Keratinocyte (primary cell): ENCODE measurements around the gene GRAMD1B. TPM values are rescaled to one million over a fixed set of nuclear protein-coding genes. Genes with fewer than 3 reads are reported as not detected.

Experiments used
- DNase-seq: peaks from one replicate; pipeline ENCODE4 v3.0.0-alpha.2; 2011; ENCODE audit warnings: low read depth, missing footprints, low spot score
- FAIRE-seq: peaks from 2 replicates; lab custom pipeline; 2011; peaks lifted over from hg19 to GRCh38; lab: Jason Lieb, UNC
- H2AFZ ChIP-seq: 2 replicates; pipeline ENCODE4 v1.6.0; 2012; ENCODE audit warnings: low read length, control low read depth, inconsistent platforms; ENCODE audit not compliant: control insufficient read depth
- H3K27ac ChIP-seq: 2 replicates; pipeline ENCODE4 v1.5.1; 2011; ENCODE audit warnings: low read length; ENCODE audit not compliant: control insufficient read depth, insufficient read depth
- H3K27me3 ChIP-seq: 3 replicates; pipeline ENCODE4 v1.6.0; 2011; ENCODE audit warnings: low read length; ENCODE audit not compliant: control insufficient read depth, insufficient read depth; ENCODE audit errors: extremely low read depth
- H3K36me3 ChIP-seq, 2 experiments: 2 replicates in 1 of 2; 3 replicates in 1 of 2; pipeline ENCODE4 v1.5.1; 2011; ENCODE audit warnings: low read length in 2 of 2, mild to moderate bottlenecking in 1 of 2; ENCODE audit not compliant: control insufficient read depth in 2 of 2, insufficient read depth in 2 of 2; ENCODE audit errors: extremely low read depth in 1 of 2
- H3K4me1 ChIP-seq: 3 replicates; pipeline ENCODE4 v1.5.1; 2011; ENCODE audit warnings: low read length; ENCODE audit not compliant: control insufficient read depth, insufficient read depth; ENCODE audit errors: extremely low read depth
- H3K4me2 ChIP-seq: 3 replicates; pipeline ENCODE4 v1.6.0; 2011; ENCODE audit warnings: low read depth, low read length; ENCODE audit not compliant: control insufficient read depth, insufficient read depth; ENCODE audit errors: extremely low read depth
- H3K4me3 ChIP-seq, 3 experiments: fragments of 200-600 bp in 1 of 3; sonication (generic) in 1 of 3; 2 replicates in 2 of 3; 3 replicates in 1 of 3; pipeline ENCODE4 v1.5.1; 2011 to 2016; ENCODE audit warnings: low read length in 3 of 3, mild to moderate bottlenecking in 3 of 3, control low read depth in 2 of 3, inconsistent platforms in 1 of 3, low read depth in 1 of 3, mixed read lengths in 1 of 3, mixed run types in 1 of 3, moderate library complexity in 1 of 3; ENCODE audit not compliant: control insufficient read depth in 2 of 3, insufficient read depth in 2 of 3; ENCODE audit errors: extremely low read depth in 1 of 3
- H3K79me2 ChIP-seq: 2 replicates; pipeline ENCODE4 v1.6.0; 2012; ENCODE audit warnings: low read length; ENCODE audit not compliant: control insufficient read depth, insufficient read depth
- H3K9ac ChIP-seq: 3 replicates; pipeline ENCODE4 v1.6.0; 2011; ENCODE audit warnings: low read length; ENCODE audit not compliant: control insufficient read depth, insufficient read depth; ENCODE audit errors: extremely low read depth
- H3K9me1 ChIP-seq: 3 replicates; pipeline ENCODE4 v1.6.0; 2011; ENCODE audit warnings: low read length; ENCODE audit not compliant: control insufficient read depth, insufficient read depth; ENCODE audit errors: extremely low read depth
- H3K9me3 ChIP-seq: 2 replicates; pipeline ENCODE4 v1.5.1; 2012; ENCODE audit warnings: low read depth, low read length; ENCODE audit not compliant: control insufficient read depth
- H4K20me1 ChIP-seq: 3 replicates; pipeline ENCODE4 v1.6.0; 2011; ENCODE audit warnings: low read length; ENCODE audit not compliant: control insufficient read depth, insufficient read depth; ENCODE audit errors: extremely low read depth
- EZH2 ChIP-seq: IDR thresholded peaks from one replicate; pipeline ENCODE4 v1.6.1; 2012; ENCODE audit warnings: inconsistent platforms, mild to moderate bottlenecking, low read length, moderate library complexity
- dilution Hi-C: fragments of 300-500 bp; cut with MboI; formaldehyde crosslinking; loops from one replicate; pipeline ENCODE4 v1.7.0; 2020; ENCODE audit warnings: low sequenced_read_pairs; ENCODE audit not compliant: extremely low pct_ligation_motif_present
- polyA plus RNA-seq, 5 experiments: library from polyadenylated mRNA; depleted of rRNA in 3 of 5; stranded (reverse) in 3 of 5; stranded (forward) in 1 of 5; unstranded in 1 of 5; fragments of >200 nt; gene quantifications; 1 replicate in 1 of 5; 2 replicates in 3 of 5; 3 replicates in 1 of 5; pipeline versions ENCODE4 v1.2.1 to v1.2.3, GENCODE V29; 2011 to 2012; ENCODE audit warnings: missing spikeins in 2 of 5, low read depth in 1 of 5, low replicate concordance in 1 of 5
- TF ChIP-seq, protein P1 (sequence below), 3 experiments: IDR thresholded peaks in 1 of 3; conservative IDR thresholded peaks in 1 of 3; optimal IDR thresholded peaks in 1 of 3; 2 replicates in 2 of 3; 3 replicates in 1 of 3; pipeline versions ENCODE3 to v1.5.1; 2011; ENCODE audit warnings: low read length in 3 of 3, mild to moderate bottlenecking in 3 of 3, moderate library complexity in 2 of 3, control low read depth in 1 of 3, inconsistent platforms in 1 of 3; ENCODE audit not compliant: insufficient read depth in 2 of 3; ENCODE audit errors: extremely low read depth in 1 of 3

Gene GRAMD1B
- polyA plus RNA-seq, 1 donor (not counting 4 experiments of a cell fraction or from before 2014, with no cell fraction given): 0.04 TPM

DNA sequence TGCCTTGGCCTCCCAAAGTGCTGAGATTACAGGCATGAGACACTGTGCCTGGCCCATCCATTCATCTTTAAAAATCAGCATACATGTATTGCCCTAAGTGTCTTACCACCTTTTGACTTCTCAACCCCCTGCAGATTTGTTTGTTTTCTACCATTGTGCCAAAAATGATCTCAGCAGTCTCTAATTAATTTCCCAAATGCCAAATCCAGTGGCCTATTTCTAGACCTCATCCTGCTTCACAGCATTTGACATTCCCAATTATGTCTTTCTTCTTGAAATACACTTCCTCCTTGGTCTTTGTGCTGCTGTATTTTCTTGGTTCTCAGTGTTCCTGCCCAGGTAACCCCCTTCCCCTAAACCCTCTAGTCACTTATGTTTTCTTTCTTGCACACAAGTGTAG, 46.0 kb upstream of the GRAMD1B start:
- no peak overlapping the region for H3K9ac ChIP-seq
- no peaks in the 10 kb centered on the region for H3K9me3 ChIP-seq
- no peak overlapping the region for H3K27ac ChIP-seq
- no peak overlapping the region for H3K4me2 ChIP-seq
- dilution Hi-C loops: no loop called here
- H2AFZ ChIP-seq: no peak overlapping the region
- no peaks in the 10 kb centered on the region for H3K9me1 ChIP-seq
- no peak for TF ChIP-seq EZH2
- TF ChIP-seq, protein P1, sequence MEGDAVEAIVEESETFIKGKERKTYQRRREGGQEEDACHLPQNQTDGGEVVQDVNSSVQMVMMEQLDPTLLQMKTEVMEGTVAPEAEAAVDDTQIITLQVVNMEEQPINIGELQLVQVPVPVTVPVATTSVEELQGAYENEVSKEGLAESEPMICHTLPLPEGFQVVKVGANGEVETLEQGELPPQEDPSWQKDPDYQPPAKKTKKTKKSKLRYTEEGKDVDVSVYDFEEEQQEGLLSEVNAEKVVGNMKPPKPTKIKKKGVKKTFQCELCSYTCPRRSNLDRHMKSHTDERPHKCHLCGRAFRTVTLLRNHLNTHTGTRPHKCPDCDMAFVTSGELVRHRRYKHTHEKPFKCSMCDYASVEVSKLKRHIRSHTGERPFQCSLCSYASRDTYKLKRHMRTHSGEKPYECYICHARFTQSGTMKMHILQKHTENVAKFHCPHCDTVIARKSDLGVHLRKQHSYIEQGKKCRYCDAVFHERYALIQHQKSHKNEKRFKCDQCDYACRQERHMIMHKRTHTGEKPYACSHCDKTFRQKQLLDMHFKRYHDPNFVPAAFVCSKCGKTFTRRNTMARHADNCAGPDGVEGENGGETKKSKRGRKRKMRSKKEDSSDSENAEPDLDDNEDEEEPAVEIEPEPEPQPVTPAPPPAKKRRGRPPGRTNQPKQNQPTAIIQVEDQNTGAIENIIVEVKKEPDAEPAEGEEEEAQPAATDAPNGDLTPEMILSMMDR (optimal IDR thresholded peaks at IDR 0.05 in 1 of 3, IDR thresholded peaks at IDR 0.05 in 1 of 3, conservative IDR thresholded peaks at IDR 0.05 in 1 of 3; ENCODE audit: extremely low read depth in 1 of 3, insufficient read depth in 2 of 3, low read length in 3 of 3): no peak
- H3K4me1 ChIP-seq: no peaks in the 10 kb centered on the region
- H3K36me3 ChIP-seq: no peaks in the 10 kb centered on the region
- no peaks in the 10 kb centered on the region for H3K79me2 ChIP-seq
- FAIRE-seq (no peak), DNase-seq (no peak)
- H3K4me3 ChIP-seq: no peak overlapping the region
- no peaks in the 10 kb centered on the region for H3K27me3 ChIP-seq
- no peaks in the 10 kb centered on the region for H4K20me1 ChIP-seq

DNA sequence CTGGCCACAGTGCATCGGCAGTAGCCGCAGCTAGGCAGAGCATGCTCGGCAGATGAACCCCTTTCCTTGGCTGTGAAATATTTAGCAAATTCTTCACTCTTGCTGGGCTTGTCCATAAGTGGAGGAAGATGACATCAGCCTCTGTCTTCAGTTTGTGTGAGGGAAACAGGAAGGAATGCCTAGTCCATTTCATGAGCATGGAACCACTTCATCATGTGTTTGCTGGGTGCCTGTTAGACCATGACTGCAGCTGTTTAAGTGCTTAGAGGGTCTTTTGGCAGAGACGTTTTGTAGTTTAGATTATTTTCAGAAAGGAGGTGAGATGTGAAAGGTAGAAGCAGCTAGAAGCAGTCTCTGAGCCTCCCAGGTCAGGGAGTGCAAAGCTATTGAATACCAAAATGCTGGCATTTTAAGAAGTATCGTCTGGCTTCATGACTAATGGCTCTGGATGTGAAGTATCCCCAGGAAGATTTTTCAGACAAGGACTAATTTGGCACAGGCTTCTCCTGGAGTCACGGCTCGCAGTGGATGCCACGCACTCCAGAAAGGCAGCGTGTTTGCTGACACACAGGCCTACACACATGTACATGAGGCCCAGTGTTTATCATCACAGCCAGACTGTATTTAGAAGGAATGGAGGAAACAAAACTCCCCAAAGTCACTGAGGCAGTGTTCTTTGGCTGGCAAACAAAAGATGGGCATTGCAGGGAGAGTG, 43.1 kb upstream of the GRAMD1B start:
- no peak for TF ChIP-seq EZH2
- TF ChIP-seq, protein P1 (optimal IDR thresholded peaks at IDR 0.05 in 1 of 3, IDR thresholded peaks at IDR 0.05 in 1 of 3, conservative IDR thresholded peaks at IDR 0.05 in 1 of 3; ENCODE audit: extremely low read depth in 1 of 3, insufficient read depth in 2 of 3, low read length in 3 of 3): no peak
- Histone ChIP-seq H3K27me3 (peaks cover 2% of the 10 kb centered on the region), H3K4me3 (no peak overlapping the region), H3K9me1 (no peaks in the 10 kb centered on the region), H4K20me1 (no peaks in the 10 kb centered on the region), H3K4me1 (no peaks in the 10 kb centered on the region), H3K4me2 (peak overlapping the region; percentile 11), H3K9me3 (no peaks in the 10 kb centered on the region), H3K36me3 (no peaks in the 10 kb centered on the region), H3K9ac (no peak overlapping the region), H3K27ac (no peak overlapping the region), H2AFZ (peak overlapping the region; percentile 50), H3K79me2 (no peaks in the 10 kb centered on the region)
- no peak for FAIRE-seq
- dilution Hi-C loops: no loop called here
- DNase-seq: no peak
